ENCODE data around the gene PCDHGA3. TPM values are rescaled to one million over a fixed set of nuclear protein-coding genes. Genes with fewer than 3 reads are reported as not detected.
A peak's percentile ranks its signal among the peaks of the same experiment; 100 is the strongest.

Gene PCDHGA3
- total and polyA plus RNA-seq, 3 experiments from 2014 or later: not detected

DNA sequence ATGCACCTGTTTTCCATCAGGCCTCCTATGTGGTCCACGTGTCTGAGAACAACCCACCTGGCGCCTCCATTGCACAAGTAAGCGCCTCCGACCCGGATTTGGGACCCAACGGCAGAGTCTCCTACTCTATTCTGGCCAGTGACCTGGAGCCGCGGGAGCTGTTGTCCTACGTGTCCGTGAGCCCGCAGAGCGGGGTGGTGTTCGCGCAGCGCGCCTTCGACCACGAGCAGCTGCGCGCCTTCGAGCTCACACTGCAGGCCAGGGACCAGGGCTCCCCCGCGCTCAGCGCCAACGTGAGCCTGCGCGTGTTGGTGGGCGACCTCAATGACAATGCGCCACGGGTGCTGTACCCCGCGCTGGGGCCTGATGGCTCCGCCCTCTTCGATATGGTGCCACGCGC lies 8.0 kb downstream of the PCDHGA3 start:
- H3K36me3 Mint-ChIP-seq: peaks cover 2 to 11% (median 3%) of the 10 kb centered on the region in 3 donors
- Histone ChIP-seq H3K27me3 (ENCODE audit: insufficient read depth, low read length, poor library complexity, severe bottlenecking) (peaks cover 24% of the 10 kb centered on the region), H3K9me3 (ENCODE audit: low read length) (no peaks in the 10 kb centered on the region), H3K36me3 (ENCODE audit: insufficient read depth, low read length) (no peaks in the 10 kb centered on the region), H3K4me3 (ENCODE audit: low read length) (no peak overlapping the region), H3K27ac (ENCODE audit: low read depth, low read length) (no peak overlapping the region), H3K4me1 (ENCODE audit: insufficient read depth, low read length) (no peaks in the 10 kb centered on the region)
- H3K4me3 Mint-ChIP-seq: no peak overlapping the region
- ChIA-PET CTCF (no interaction called here), POLR2A (no interaction called here)
- DNase-seq: no peak
- no peak overlapping the region for H3K27ac Mint-ChIP-seq
- peaks cover 0 to 57% (median 29%) of the 10 kb centered on the region in 5 donors for H3K9me3 Mint-ChIP-seq
- H3K27me3 Mint-ChIP-seq: peaks cover 56 to 80% of the 10 kb centered on the region in 2 donors
- H3K4me1 Mint-ChIP-seq: no peaks in the 10 kb centered on the region

DNA sequence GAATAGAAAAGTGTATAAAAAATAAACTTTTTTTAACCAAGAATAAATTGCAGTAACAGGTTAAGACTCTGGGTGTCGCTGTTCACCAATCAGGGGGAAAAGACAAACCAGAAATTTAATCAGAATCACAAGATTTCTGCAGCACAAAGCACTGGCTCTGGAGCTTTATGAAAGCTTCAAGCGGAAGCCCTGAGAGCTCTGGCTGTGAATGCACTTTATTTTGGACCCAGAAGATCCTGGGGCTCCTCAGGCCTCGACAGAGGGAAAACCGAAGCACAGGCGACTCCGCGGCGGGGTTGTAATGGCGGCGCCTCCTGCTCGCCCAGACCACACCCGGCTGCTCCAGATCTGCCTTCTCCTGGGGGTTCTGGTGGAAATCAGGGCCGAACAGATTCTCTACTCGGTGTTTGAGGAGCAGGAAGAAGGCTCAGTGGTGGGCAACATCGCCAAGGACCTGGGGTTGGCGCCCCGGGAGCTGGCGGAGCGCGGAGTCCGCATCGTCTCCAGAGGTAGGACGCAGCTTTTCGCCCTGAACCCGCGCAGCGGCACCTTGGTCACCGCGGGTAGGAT lies 11.4 kb downstream of the PCDHGA3 start, which contains the start of gene PCDHGA4:
Gene PCDHGA4 (plus strand): TSS at position 122 of the 570 bp plus-strand sequence. CDS start 87 bp downstream, at position 209.
- peaks cover 2 to 16% (median 5%) of the 10 kb centered on the region in 3 donors for H3K36me3 Mint-ChIP-seq
- DNase-seq: no peak
- H3K27me3 Mint-ChIP-seq: peaks cover 56 to 76% of the 10 kb centered on the region in 2 donors
- Histone ChIP-seq H3K4me1 (ENCODE audit: insufficient read depth, low read length) (no peaks in the 10 kb centered on the region), H3K36me3 (ENCODE audit: insufficient read depth, low read length) (no peaks in the 10 kb centered on the region), H3K27ac (ENCODE audit: low read depth, low read length) (no peak within 1 kb of the TSS), H3K9me3 (ENCODE audit: low read length) (no peaks in the 10 kb centered on the region), H3K27me3 (ENCODE audit: insufficient read depth, low read length, poor library complexity, severe bottlenecking) (peaks cover 24% of the 10 kb centered on the region), H3K4me3 (ENCODE audit: low read length) (no peak within 1 kb of the TSS)
- ChIA-PET POLR2A (no interaction called here), CTCF (interaction anchor here (1.0 to 1.6 kb wide), 2 partner anchors 9 to 20 kb away, joined by 3 to 4 read pairs; partner anchors contain the start of gene PCDHGA5)
- peaks cover 0 to 2% (median 2%) of the 10 kb centered on the region in 3 donors for H3K4me1 Mint-ChIP-seq
- H3K4me3 Mint-ChIP-seq: peak within 1 kb of the TSS in 4 of 7 donors; percentile 6 to 45 (median 42)
- peaks cover 0 to 55% (median 33%) of the 10 kb centered on the region in 5 donors for H3K9me3 Mint-ChIP-seq
- H3K27ac Mint-ChIP-seq: no peak within 1 kb of the TSS

DNA sequence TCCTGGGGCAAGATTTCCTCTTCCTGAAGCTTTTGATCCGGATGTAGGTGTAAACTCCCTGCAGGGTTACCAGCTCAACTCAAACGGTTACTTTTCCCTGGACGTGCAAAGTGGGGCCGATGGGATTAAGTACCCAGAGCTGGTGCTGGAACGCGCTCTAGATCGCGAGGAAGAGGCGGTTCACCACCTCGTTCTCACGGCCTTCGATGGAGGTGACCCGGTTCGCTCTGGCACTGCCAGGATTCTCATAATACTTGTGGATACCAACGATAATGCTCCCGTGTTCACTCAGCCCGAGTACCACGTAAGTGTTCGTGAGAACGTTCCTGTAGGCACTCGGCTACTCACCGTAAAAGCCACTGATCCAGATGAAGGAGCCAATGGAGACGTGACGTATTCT lies 12.0 kb downstream of the PCDHGA3 start:
- no peak overlapping the region for H3K4me3 ChIP-seq (ENCODE audit: low read length)
- H3K36me3 ChIP-seq (ENCODE audit: insufficient read depth, low read length): no peaks in the 10 kb centered on the region
- H3K4me1 ChIP-seq (ENCODE audit: insufficient read depth, low read length): no peaks in the 10 kb centered on the region
- Mint-ChIP-seq H3K27ac (no peak overlapping the region), H3K4me1 (peaks cover 0 to 8% (median 2%) of the 10 kb centered on the region in 3 donors), H3K4me3 (no peak overlapping the region), H3K36me3 (peaks cover 3 to 16% (median 4%) of the 10 kb centered on the region in 3 donors), H3K9me3 (peaks cover 0 to 55% (median 29%) of the 10 kb centered on the region in 5 donors), H3K27me3 (peaks cover 56 to 76% of the 10 kb centered on the region in 2 donors)
- POLR2A ChIA-PET: no interaction called here
- H3K27me3 ChIP-seq (ENCODE audit: insufficient read depth, low read length, poor library complexity, severe bottlenecking): peaks cover 23% of the 10 kb centered on the region
- no peak for DNase-seq
- H3K27ac ChIP-seq (ENCODE audit: low read depth, low read length): no peak overlapping the region
- CTCF ChIA-PET: interaction anchor here (1.6 kb wide), 1 partner anchor 19 kb away, joined by 4 read pairs; no protein-coding TSS in a partner anchor
- no peaks in the 10 kb centered on the region for H3K9me3 ChIP-seq (ENCODE audit: low read length)

GRCh38 chr5:141356133-141356532 lies 12.5 kb downstream of the PCDHGA3 start:
- peaks cover 0 to 10% (median 2%) of the 10 kb centered on the region in 3 donors for H3K4me1 Mint-ChIP-seq
- Histone ChIP-seq H3K4me1 (ENCODE audit: insufficient read depth, low read length) (no peaks in the 10 kb centered on the region), H3K27ac (ENCODE audit: low read depth, low read length) (no peak overlapping the region), H3K27me3 (ENCODE audit: insufficient read depth, low read length, poor library complexity, severe bottlenecking) (peaks cover 18% of the 10 kb centered on the region), H3K4me3 (ENCODE audit: low read length) (no peak overlapping the region), H3K9me3 (ENCODE audit: low read length) (no peaks in the 10 kb centered on the region), H3K36me3 (ENCODE audit: insufficient read depth, low read length) (no peaks in the 10 kb centered on the region)
- peaks cover 0 to 55% (median 34%) of the 10 kb centered on the region in 5 donors for H3K9me3 Mint-ChIP-seq
- ChIA-PET POLR2A (no interaction called here), CTCF (interaction anchor here (1.6 kb wide), 1 partner anchor 19 kb away, joined by 4 read pairs; no protein-coding TSS in a partner anchor)
- no peak overlapping the region for H3K27ac Mint-ChIP-seq
- H3K4me3 Mint-ChIP-seq: peak overlapping the region in 3 of 7 donors; percentile 2 to 30 (median 4)
- H3K27me3 Mint-ChIP-seq: peaks cover 53 to 76% of the 10 kb centered on the region in 2 donors
- no peak for DNase-seq
- H3K36me3 Mint-ChIP-seq: peaks cover 4 to 19% (median 6%) of the 10 kb centered on the region in 3 donors

- Histone ChIP-seq H3K9me3 (ENCODE audit: low read length) (no peaks in the 10 kb centered on the region), H3K36me3 (ENCODE audit: insufficient read depth, low read length) (no peaks in the 10 kb centered on the region), H3K27me3 (ENCODE audit: insufficient read depth, low read length, poor library complexity, severe bottlenecking) (peaks cover 15% of the 10 kb centered on the region), H3K27ac (ENCODE audit: low read depth, low read length) (no peak overlapping the region), H3K4me3 (ENCODE audit: low read length) (no peak overlapping the region), H3K4me1 (ENCODE audit: insufficient read depth, low read length) (no peaks in the 10 kb centered on the region)
- ChIA-PET POLR2A (no interaction called here), CTCF (no interaction called here)
- peaks cover 55 to 76% of the 10 kb centered on the region in 2 donors for H3K27me3 Mint-ChIP-seq
- no peak for DNase-seq
- H3K9me3 Mint-ChIP-seq: peaks cover under 1 to 54% (median 36%) of the 10 kb centered on the region in 5 donors
- H3K4me3 Mint-ChIP-seq: no peak overlapping the region
- peaks cover 4 to 22% (median 6%) of the 10 kb centered on the region in 3 donors for H3K36me3 Mint-ChIP-seq
- no peak overlapping the region for H3K27ac Mint-ChIP-seq
- peaks cover 0 to 10% (median 2%) of the 10 kb centered on the region in 3 donors for H3K4me1 Mint-ChIP-seq
Observed at GRCh38 chr5:141356950-141357349, 13.3 kb downstream of the PCDHGA3 start.

DNA sequence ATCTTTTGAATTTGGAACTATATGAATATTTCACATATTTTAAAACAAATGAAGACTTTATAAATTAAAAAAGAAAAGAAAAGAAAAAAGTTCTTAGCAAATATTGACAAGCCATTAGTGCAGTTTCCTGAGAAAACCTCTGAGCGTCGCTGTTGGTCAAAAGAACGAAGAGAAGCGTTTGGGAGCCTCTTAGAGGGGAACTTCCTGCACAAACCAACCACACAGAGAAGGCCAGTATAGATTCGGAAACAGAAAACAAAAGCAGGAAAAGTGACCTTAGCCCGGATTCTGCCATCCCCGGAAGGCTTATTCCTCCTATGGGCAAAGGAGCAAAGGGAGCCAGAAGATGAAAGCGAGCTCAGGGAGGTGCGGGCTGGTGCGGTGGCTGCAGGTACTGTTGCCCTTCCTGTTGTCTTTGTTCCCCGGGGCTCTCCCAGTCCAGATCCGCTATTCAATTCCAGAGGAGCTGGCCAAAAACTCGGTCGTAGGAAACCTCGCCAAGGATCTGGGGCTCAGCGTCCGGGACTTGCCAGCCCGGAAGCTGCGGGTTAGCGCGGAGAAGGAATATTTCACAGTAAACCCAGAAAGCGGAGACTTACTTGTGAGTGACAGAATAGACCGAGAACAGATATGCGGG lies 16.3 kb downstream of the PCDHGA3 start, which contains the start of gene PCDHGB2:
Gene PCDHGB2 (plus strand): TSS at position 205 of the 637 bp plus-strand sequence. CDS start 142 bp downstream, at position 347.
- Mint-ChIP-seq H3K4me3 (peak within 1 kb of the TSS; percentile 71 to 90 (median 82)), H3K27ac (peak within 1 kb of the TSS in 3 of 8 donors; percentile 37 to 72 (median 43)), H3K27me3 (peaks cover 70 to 81% of the 10 kb centered on the region in 2 donors), H3K4me1 (peaks cover 0 to 10% (median 2%) of the 10 kb centered on the region in 3 donors), H3K36me3 (peaks cover 3 to 20% (median 3%) of the 10 kb centered on the region in 3 donors), H3K9me3 (peaks cover 21 to 65% (median 53%) of the 10 kb centered on the region in 5 donors)
- H3K27me3 ChIP-seq (ENCODE audit: insufficient read depth, low read length, poor library complexity, severe bottlenecking): peaks cover 18% of the 10 kb centered on the region
- H3K27ac ChIP-seq (ENCODE audit: low read depth, low read length): no peak within 1 kb of the TSS
- POLR2A ChIA-PET: no interaction called here
- peaks cover 7% of the 10 kb centered on the region for H3K9me3 ChIP-seq (ENCODE audit: low read length)
- CTCF ChIA-PET: interaction anchor here (1.1 to 1.4 kb wide), 2 partner anchors 41 to 204 kb away, joined by 3 to 4 read pairs; no protein-coding TSS in a partner anchor
- peak within 1 kb of the TSS; percentile 37 for H3K4me3 ChIP-seq (ENCODE audit: low read length)
- no peaks in the 10 kb centered on the region for H3K4me1 ChIP-seq (ENCODE audit: insufficient read depth, low read length)
- no peaks in the 10 kb centered on the region for H3K36me3 ChIP-seq (ENCODE audit: insufficient read depth, low read length)
- peak in 1 of 5 donors; percentile 22 for DNase-seq

- Mint-ChIP-seq H3K27ac (peak overlapping the region in 2 of 8 donors; percentile 43 to 55), H3K27me3 (peaks cover 70 to 84% of the 10 kb centered on the region in 2 donors), H3K4me3 (peak overlapping the region in 1 of 7 donors; percentile 90), H3K36me3 (peaks cover 3 to 25% (median 3%) of the 10 kb centered on the region in 3 donors), H3K4me1 (peaks cover 0 to 10% (median 2%) of the 10 kb centered on the region in 3 donors), H3K9me3 (peaks cover 21 to 67% (median 60%) of the 10 kb centered on the region in 5 donors)
- ChIA-PET CTCF (interaction anchor here (1.1 to 1.4 kb wide), 2 partner anchors 42 to 203 kb away, joined by 3 to 4 read pairs; no protein-coding TSS in a partner anchor), POLR2A (no interaction called here)
- H3K36me3 ChIP-seq (ENCODE audit: insufficient read depth, low read length): no peaks in the 10 kb centered on the region
- H3K4me1 ChIP-seq (ENCODE audit: insufficient read depth, low read length): no peaks in the 10 kb centered on the region
- DNase-seq: no peak
- peaks cover 23% of the 10 kb centered on the region for H3K27me3 ChIP-seq (ENCODE audit: insufficient read depth, low read length, poor library complexity, severe bottlenecking)
- no peak overlapping the region for H3K27ac ChIP-seq (ENCODE audit: low read depth, low read length)
- H3K4me3 ChIP-seq (ENCODE audit: low read length): no peak overlapping the region
- H3K9me3 ChIP-seq (ENCODE audit: low read length): peaks cover 13% of the 10 kb centered on the region
Observed at GRCh38 chr5:141360685-141361084, 17.1 kb downstream of the PCDHGA3 start.
